ENCODE data around the gene ALPP.
"Not testable (repeated sequence)": the region's sequence is repeated elsewhere in the genome, so short reads cannot be mapped to it uniquely, and the experiment has no call there.

The ALPP gene

GRCh38 chr2:232422051-232422450 lies 43.5 kb downstream of the ALPP start:
- no peak for DNase-seq (ENCODE audit: low spot score)

GRCh38 chr2:232422996-232423395 lies 44.4 kb downstream of the ALPP start:
- DNase-seq (ENCODE audit: low spot score): not testable (repeated sequence)

GRCh38 chr2:232423407-232423806 lies 44.9 kb downstream of the ALPP start:
- DNase-seq (ENCODE audit: low spot score): not testable (repeated sequence)

GRCh38 chr2:232431705-232432590 lies 53.4 kb downstream of the ALPP start:
- DNase-seq (ENCODE audit: low spot score): no peak

All from pons (tissue), 1 donor.